Skeletal muscle tissue (tissue), 4 donors: Measurements from ENCODE around the gene H6PD. TPM values are rescaled to one million over a fixed set of nuclear protein-coding genes. Genes with fewer than 3 reads are reported as not detected.

ENCODE experiments used
- H3K27ac ChIP-seq: one replicate; pipeline ENCODE4 v1.7.0; 2013; ENCODE audit warnings: mild to moderate bottlenecking, low read depth, low read length, inconsistent platforms
- H3K27me3 ChIP-seq, 3 donors: one replicate each; pipeline ENCODE4 v1.7.0; 2013; ENCODE audit warnings: low read length in 3 of 3; ENCODE audit not compliant: control insufficient read depth in 3 of 3, insufficient read depth in 3 of 3
- H3K36me3 ChIP-seq, 3 donors: one replicate each; pipeline ENCODE4 v1.7.0; 2013; ENCODE audit warnings: low read length in 3 of 3; ENCODE audit not compliant: control insufficient read depth in 3 of 3, insufficient read depth in 3 of 3
- H3K4me1 ChIP-seq, 3 donors: one replicate each; pipeline ENCODE4 v1.7.0; 2013; ENCODE audit warnings: low read length in 3 of 3, mild to moderate bottlenecking in 3 of 3; ENCODE audit not compliant: control insufficient read depth in 3 of 3, insufficient read depth in 3 of 3
- H3K4me3 ChIP-seq, 3 donors: one replicate each; pipeline ENCODE4 v1.7.0; 2013; ENCODE audit warnings: low read length in 3 of 3
- H3K9ac ChIP-seq, 3 donors: one replicate each; pipeline ENCODE4 v1.7.0; 2013; ENCODE audit warnings: low read length in 3 of 3, mild to moderate bottlenecking in 3 of 3, moderate library complexity in 2 of 3, low read depth in 1 of 3
- H3K9me3 ChIP-seq, 3 donors: one replicate each; pipeline ENCODE4 v1.7.0; 2013; ENCODE audit warnings: low read length in 3 of 3; ENCODE audit not compliant: control insufficient read depth in 3 of 3
- total RNA-seq: library from RNA; depleted of rRNA; stranded (reverse); fragments of >200 nt; gene quantifications from one replicate; pipeline ENCODE4 v1.2.3, GENCODE V29; 2014
- donor health status: Osteomylitis.

H6PD gene
- total RNA-seq, 1 donor from 2014 or later: 24.5 TPM

DNA sequence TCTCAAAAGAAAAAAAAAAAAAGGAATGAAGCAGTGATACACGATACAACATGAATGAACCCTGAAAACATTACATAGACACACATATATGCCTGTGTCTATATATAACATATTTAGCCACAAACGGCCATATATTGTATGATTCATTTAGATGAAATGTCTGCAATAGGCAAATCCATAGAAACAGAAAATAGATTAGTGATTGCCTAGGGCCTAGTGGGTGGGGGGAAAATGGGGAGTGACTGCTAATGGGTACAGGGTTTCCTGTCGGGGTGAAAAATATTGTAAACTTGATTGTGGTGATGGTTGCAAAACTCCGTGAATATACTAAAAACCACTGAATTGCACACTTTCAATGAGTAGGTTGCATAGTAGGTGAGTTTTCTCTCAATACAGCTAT is 6.0 kb upstream of the H6PD start:
- peaks cover 11 to 19% (median 14%) of the 10 kb centered on the region in 3 donors for H3K4me1 ChIP-seq
- H3K9me3 ChIP-seq: no peaks in the 10 kb centered on the region
- no peak overlapping the region for H3K9ac ChIP-seq
- H3K27me3 ChIP-seq: peaks cover 0 to 3% (median 2%) of the 10 kb centered on the region in 3 donors
- no peak overlapping the region for H3K4me3 ChIP-seq
- H3K27ac ChIP-seq: no peak overlapping the region
- H3K36me3 ChIP-seq: no peaks in the 10 kb centered on the region

- peaks cover 0 to 3% (median 2%) of the 10 kb centered on the region in 3 donors for H3K27me3 ChIP-seq
- H3K9me3 ChIP-seq: no peaks in the 10 kb centered on the region
- H3K9ac ChIP-seq: no peak overlapping the region
- no peak overlapping the region for H3K27ac ChIP-seq
- H3K4me1 ChIP-seq: peaks cover 17 to 26% (median 21%) of the 10 kb centered on the region in 3 donors
- no peaks in the 10 kb centered on the region for H3K36me3 ChIP-seq
- H3K4me3 ChIP-seq: no peak overlapping the region
Observed at GRCh38 chr1:9229549-9229948, 5.0 kb upstream of the H6PD start.

DNA sequence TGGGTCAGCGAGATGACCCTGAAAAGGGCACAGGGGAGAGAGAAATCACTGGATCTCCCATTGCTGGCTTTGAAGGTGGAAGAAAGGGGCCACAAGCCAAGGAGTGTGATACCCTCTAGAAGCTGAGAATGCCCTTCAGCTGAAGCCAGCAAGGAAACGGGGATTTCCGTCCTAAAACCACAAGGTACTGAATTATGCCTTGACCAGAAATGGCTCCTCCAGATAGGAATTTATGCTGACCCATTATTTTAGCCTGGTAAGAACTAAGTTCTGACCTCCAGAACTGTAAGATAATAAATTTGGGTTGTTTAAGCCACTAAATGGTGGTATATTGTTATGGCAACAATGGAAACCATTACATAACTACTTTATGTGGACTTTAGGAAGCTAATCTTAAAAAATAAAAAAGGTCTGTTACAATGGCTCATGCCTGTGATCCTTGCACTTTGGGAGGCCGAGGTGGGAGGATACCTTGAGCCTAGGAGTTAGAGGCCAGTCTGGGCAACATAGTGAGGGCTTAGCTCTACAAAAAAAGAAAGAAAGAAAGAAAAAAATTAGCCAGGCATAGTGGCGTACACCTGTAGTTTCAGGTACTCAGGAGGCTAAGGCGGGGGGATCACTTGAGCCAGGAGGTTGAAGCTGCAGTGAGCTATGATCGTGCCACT is 3.6 kb upstream of the H6PD start:
- Histone ChIP-seq H3K36me3 (no peaks in the 10 kb centered on the region), H3K9me3 (no peaks in the 10 kb centered on the region), H3K27me3 (no peaks in the 10 kb centered on the region), H3K9ac (no peak overlapping the region), H3K27ac (no peak overlapping the region), H3K4me3 (no peak overlapping the region), H3K4me1 (peaks cover 17 to 31% (median 26%) of the 10 kb centered on the region in 3 donors)

GRCh38 chr1:9231648-9232332 is 2.8 kb upstream of the H6PD start:
- H3K27ac ChIP-seq: peak overlapping the region; percentile 69
- H3K4me3 ChIP-seq: no peak overlapping the region
- H3K9me3 ChIP-seq: no peaks in the 10 kb centered on the region
- H3K27me3 ChIP-seq: no peaks in the 10 kb centered on the region
- peaks cover 0 to under 1% (median 0%) of the 10 kb centered on the region in 3 donors for H3K36me3 ChIP-seq
- H3K4me1 ChIP-seq: peaks cover 24 to 39% (median 34%) of the 10 kb centered on the region in 3 donors
- peak overlapping the region in 2 of 3 donors; percentile 54 to 57 for H3K9ac ChIP-seq

DNA sequence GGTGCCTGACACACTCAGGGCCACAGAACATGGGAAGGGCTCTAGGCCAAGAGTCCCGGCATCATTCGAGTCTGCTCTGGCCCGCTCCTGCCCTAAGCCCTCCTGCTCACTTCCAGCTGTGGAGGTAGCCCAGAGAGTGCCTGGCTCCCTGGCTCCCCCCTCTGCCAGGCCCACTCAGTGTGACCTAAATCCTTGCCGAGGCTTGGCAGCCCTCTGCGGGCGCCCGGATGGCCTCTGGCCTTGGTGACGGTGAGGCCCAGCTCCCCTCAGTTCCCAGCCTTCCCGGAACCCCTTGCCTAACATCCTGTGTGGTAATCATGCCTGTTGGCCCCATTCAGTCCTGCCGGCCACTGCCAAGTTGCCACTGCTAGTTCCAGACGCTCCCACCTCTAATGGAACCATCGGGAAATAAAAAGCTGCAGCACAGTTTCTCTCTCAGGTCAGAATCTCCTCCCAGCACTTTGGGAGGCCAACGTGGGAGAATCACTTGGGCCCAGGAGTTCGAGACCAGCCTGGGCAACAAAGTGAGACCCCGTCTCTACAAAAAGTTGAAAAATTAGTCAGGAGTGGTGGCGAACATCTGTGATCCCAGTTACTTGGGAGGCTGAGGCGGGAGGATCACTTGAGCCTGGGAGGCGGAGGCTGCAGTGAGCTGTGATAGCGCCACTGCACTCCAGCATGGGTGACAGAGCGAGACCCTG is 1.2 kb upstream of the H6PD start:
- no peaks in the 10 kb centered on the region for H3K9me3 ChIP-seq
- H3K4me1 ChIP-seq: peaks cover 32 to 54% (median 48%) of the 10 kb centered on the region in 3 donors
- no peaks in the 10 kb centered on the region for H3K27me3 ChIP-seq
- H3K9ac ChIP-seq: peak overlapping the region; percentile 33 to 86 (median 64)
- peak overlapping the region in 2 of 3 donors; percentile 22 to 36 for H3K4me3 ChIP-seq
- peak overlapping the region; percentile 94 for H3K27ac ChIP-seq
- peaks cover 0 to 3% (median 0%) of the 10 kb centered on the region in 3 donors for H3K36me3 ChIP-seq

GRCh38 chr1:9233942-9234222 is 692 bp upstream of the H6PD start:
- Histone ChIP-seq H3K27me3 (no peaks in the 10 kb centered on the region), H3K27ac (peak overlapping the region; percentile 94), H3K4me1 (peaks cover 36 to 58% (median 53%) of the 10 kb centered on the region in 3 donors), H3K4me3 (peak overlapping the region; percentile 63 to 80 (median 78)), H3K9ac (peak overlapping the region; percentile 86 to 88 (median 86)), H3K9me3 (no peaks in the 10 kb centered on the region), H3K36me3 (peaks cover 0 to 3% (median 0%) of the 10 kb centered on the region in 3 donors)

DNA sequence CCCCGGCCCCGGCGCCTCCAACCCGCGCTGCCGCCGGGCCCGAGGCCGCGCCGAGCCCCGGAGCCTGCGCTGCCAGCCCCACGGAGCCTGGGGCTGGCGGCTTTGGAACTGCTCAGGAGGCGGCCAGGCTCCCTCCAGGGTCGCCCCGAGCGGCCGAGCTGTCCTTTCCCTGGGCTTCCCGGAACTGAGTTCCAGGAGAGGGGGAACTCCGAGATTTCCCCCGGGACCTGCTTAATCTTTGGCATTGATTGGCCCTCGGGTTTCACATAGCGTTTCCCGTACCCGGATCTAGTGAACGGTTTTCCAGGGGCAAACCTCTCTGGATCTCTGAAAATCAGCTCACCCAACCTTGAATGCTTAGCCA is 504 bp downstream of the H6PD start:
- H3K4me1 ChIP-seq: peaks cover 47 to 70% (median 64%) of the 10 kb centered on the region in 3 donors
- no peaks in the 10 kb centered on the region for H3K27me3 ChIP-seq
- peak overlapping the region; percentile 90 for H3K27ac ChIP-seq
- H3K9ac ChIP-seq: peak overlapping the region; percentile 90 to 95 (median 94)
- H3K36me3 ChIP-seq: peaks cover 0 to 3% (median 0%) of the 10 kb centered on the region in 3 donors
- H3K9me3 ChIP-seq: no peaks in the 10 kb centered on the region
- peak overlapping the region; percentile 78 to 80 (median 80) for H3K4me3 ChIP-seq

- H3K4me3 ChIP-seq: peak overlapping the region; percentile 78 to 80 (median 80)
- H3K27me3 ChIP-seq: no peaks in the 10 kb centered on the region
- H3K9ac ChIP-seq: peak overlapping the region; percentile 90 to 95 (median 94)
- H3K36me3 ChIP-seq: peaks cover 0 to 6% (median 0%) of the 10 kb centered on the region in 3 donors
- H3K9me3 ChIP-seq: no peaks in the 10 kb centered on the region
- peak overlapping the region; percentile 90 for H3K27ac ChIP-seq
- H3K4me1 ChIP-seq: peaks cover 51 to 75% (median 69%) of the 10 kb centered on the region in 3 donors
Observed at GRCh38 chr1:9235560-9235959, 986 bp downstream of the H6PD start.

DNA sequence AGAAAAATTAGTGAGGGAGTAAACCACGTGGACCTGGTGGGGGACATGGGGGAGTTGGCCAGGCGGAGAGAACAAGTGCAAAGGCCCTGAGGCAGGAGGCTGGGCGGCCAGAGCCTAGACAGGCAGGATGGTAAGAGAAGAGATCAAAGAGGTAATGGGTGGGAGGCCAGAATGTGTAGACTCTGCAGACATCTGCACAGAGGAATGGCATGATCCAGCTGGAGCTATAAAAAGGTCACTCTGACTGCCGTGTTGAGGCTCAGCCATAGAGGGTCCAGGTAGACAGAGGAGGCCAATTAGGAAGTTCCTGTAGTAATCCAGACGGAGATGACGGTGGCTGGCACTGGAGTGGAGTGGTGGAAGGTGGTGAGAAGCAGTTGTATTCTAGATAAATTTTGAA is 3.6 kb downstream of the H6PD start:
- Histone ChIP-seq H3K27ac (peak overlapping the region; percentile 90), H3K36me3 (peaks cover 0 to 6% (median 0%) of the 10 kb centered on the region in 3 donors), H3K27me3 (no peaks in the 10 kb centered on the region), H3K4me1 (peaks cover 65 to 86% (median 85%) of the 10 kb centered on the region in 3 donors), H3K9me3 (no peaks in the 10 kb centered on the region), H3K9ac (peak overlapping the region; percentile 51 to 65 (median 52)), H3K4me3 (peak overlapping the region in 1 of 3 donors; percentile 45)
